Neural crest cell (in vitro differentiated cells): ENCODE measurements around the gene HS3ST4. TPM values are rescaled to one million over a fixed set of nuclear protein-coding genes. Genes with fewer than 3 reads are reported as not detected.

Experiments
- DNase-seq: peaks from one replicate; pipeline ENCODE4 v3.0.0; 2021; ENCODE audit warnings: low read depth, mixed read lengths, low spot score
- H3K27ac Mint-ChIP-seq: one replicate; pipeline ENCODE4 v1.8.0; 2021; ENCODE audit warnings: mild to moderate bottlenecking, mixed read lengths; ENCODE audit not compliant: unreplicated experiment
- H3K27me3 Mint-ChIP-seq: 2 replicates; pipeline ENCODE4 v1.8.0; 2021; ENCODE audit warnings: low read depth, mild to moderate bottlenecking, mixed read lengths
- H3K36me3 Mint-ChIP-seq: 2 replicates; pipeline ENCODE4 v1.8.0; 2021; ENCODE audit warnings: low read depth, mild to moderate bottlenecking, mixed read lengths
- H3K4me1 Mint-ChIP-seq: 2 replicates; pipeline ENCODE4 v1.8.0; 2021; ENCODE audit warnings: mixed read lengths
- H3K4me3 Mint-ChIP-seq: one replicate; pipeline ENCODE4 v1.8.0; 2021; ENCODE audit warnings: mild to moderate bottlenecking, mixed read lengths
- H3K9me3 Mint-ChIP-seq: 2 replicates; pipeline ENCODE4 v1.8.0; 2021; ENCODE audit warnings: mixed read lengths
- CTCF ChIP-seq: fragments of 200-600 bp; sonication (generic); conservative IDR thresholded peaks from 2 replicates; pipeline ENCODE4 v1.5.0; 2021; ENCODE audit warnings: antibody characterized with exemption, mild to moderate bottlenecking
- total RNA-seq: library from RNA; stranded (reverse); gene quantifications from 2 replicates; pipeline ENCODE4 v1.2.1, GENCODE V29; 2021

Gene HS3ST4
- total RNA-seq, 1 donor from 2014 or later: 1.1 TPM

- DNase-seq: no peak
- H3K27ac Mint-ChIP-seq: no peak overlapping the region
- H3K4me1 Mint-ChIP-seq: peaks cover 30% of the 10 kb centered on the region
- TF ChIP-seq CTCF: no peak
- H3K36me3 Mint-ChIP-seq: no peaks in the 10 kb centered on the region
- H3K27me3 Mint-ChIP-seq: no peaks in the 10 kb centered on the region
- H3K9me3 Mint-ChIP-seq: peaks cover 3% of the 10 kb centered on the region
- H3K4me3 Mint-ChIP-seq: no peak overlapping the region
Observed at GRCh38 chr16:25896411-25896810, 204.7 kb downstream of the HS3ST4 start.

- no peaks in the 10 kb centered on the region for H3K36me3 Mint-ChIP-seq
- no peak overlapping the region for H3K27ac Mint-ChIP-seq
- peaks cover 30% of the 10 kb centered on the region for H3K4me1 Mint-ChIP-seq
- TF ChIP-seq CTCF: no peak
- no peaks in the 10 kb centered on the region for H3K27me3 Mint-ChIP-seq
- no peak overlapping the region for H3K4me3 Mint-ChIP-seq
- no peak for DNase-seq
- H3K9me3 Mint-ChIP-seq: peaks cover 3% of the 10 kb centered on the region
Observed at GRCh38 chr16:25897702-25898101, 205.9 kb downstream of the HS3ST4 start.

- Mint-ChIP-seq H3K27me3 (peaks cover 14% of the 10 kb centered on the region), H3K4me3 (no peak overlapping the region), H3K27ac (no peak overlapping the region), H3K9me3 (peaks cover 3% of the 10 kb centered on the region), H3K4me1 (no peaks in the 10 kb centered on the region), H3K36me3 (no peaks in the 10 kb centered on the region)
- DNase-seq: no peak
- no peak for TF ChIP-seq CTCF
Observed at GRCh38 chr16:25905810-25906209, 214.1 kb downstream of the HS3ST4 start.

- no peak for TF ChIP-seq CTCF
- no peak for DNase-seq
- Mint-ChIP-seq H3K4me3 (no peak overlapping the region), H3K27me3 (peaks cover 3% of the 10 kb centered on the region), H3K27ac (no peak overlapping the region), H3K36me3 (no peaks in the 10 kb centered on the region), H3K9me3 (no peaks in the 10 kb centered on the region), H3K4me1 (no peaks in the 10 kb centered on the region)
Observed at GRCh38 chr16:25910971-25911370, 219.2 kb downstream of the HS3ST4 start.

GRCh38 chr16:25912321-25912720 is 220.6 kb downstream of the HS3ST4 start:
- Mint-ChIP-seq H3K9me3 (no peaks in the 10 kb centered on the region), H3K4me1 (no peaks in the 10 kb centered on the region), H3K36me3 (no peaks in the 10 kb centered on the region), H3K27ac (no peak overlapping the region), H3K4me3 (no peak overlapping the region), H3K27me3 (peaks cover 3% of the 10 kb centered on the region)
- DNase-seq: no peak
- TF ChIP-seq CTCF: no peak
